GM10266 (cell line): ENCODE measurements around the gene HFM1.
"Not testable (repeated sequence)": the region's sequence is repeated elsewhere in the genome, so short reads cannot be mapped to it uniquely, and the experiment has no call there.

Experiments used
- DNase-seq: peaks from one replicate; pipeline ENCODE4 v3.0.0; 2012; ENCODE audit errors: extremely low spot score
- TF ChIP-seq, protein P1 (sequence below): IDR thresholded peaks from 2 replicates; pipeline ENCODE4 v1.5.1; 2012; ENCODE audit warnings: mild to moderate bottlenecking, low read depth; ENCODE audit not compliant: control insufficient read depth, insufficient read depth; ENCODE audit errors: missing control alignments

The HFM1 gene

DNA sequence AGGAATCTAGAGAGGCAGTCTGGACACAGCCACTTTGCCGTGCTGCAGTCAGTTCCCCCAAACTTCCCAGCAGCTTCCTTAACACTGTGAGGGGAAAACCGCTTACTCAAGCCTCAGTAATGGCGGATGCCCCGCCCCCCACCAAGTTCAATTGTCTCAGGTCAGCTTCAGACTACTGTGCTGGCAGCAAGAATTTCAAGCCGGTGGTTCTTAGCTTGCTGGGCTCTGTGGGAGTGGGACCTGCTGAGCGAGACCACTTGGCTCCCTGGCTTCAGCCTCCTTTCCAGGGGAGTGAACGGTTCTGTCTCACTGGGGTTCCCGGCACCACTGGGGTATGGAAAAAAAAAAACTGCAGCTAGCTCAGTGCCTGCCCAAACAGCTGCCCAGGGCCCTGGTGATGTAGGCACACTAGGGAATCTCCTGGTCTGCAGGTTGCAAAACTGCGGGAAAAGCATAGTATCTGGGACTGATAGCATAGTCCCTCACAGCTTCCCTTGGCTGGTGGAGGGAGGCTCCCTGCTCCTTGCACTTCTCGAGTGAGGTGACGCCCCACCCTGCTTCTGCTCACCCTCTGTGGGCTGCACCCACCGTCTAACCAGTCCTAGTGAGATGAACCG is 23.7 kb upstream of the HFM1 start:
- TF ChIP-seq, protein P1, sequence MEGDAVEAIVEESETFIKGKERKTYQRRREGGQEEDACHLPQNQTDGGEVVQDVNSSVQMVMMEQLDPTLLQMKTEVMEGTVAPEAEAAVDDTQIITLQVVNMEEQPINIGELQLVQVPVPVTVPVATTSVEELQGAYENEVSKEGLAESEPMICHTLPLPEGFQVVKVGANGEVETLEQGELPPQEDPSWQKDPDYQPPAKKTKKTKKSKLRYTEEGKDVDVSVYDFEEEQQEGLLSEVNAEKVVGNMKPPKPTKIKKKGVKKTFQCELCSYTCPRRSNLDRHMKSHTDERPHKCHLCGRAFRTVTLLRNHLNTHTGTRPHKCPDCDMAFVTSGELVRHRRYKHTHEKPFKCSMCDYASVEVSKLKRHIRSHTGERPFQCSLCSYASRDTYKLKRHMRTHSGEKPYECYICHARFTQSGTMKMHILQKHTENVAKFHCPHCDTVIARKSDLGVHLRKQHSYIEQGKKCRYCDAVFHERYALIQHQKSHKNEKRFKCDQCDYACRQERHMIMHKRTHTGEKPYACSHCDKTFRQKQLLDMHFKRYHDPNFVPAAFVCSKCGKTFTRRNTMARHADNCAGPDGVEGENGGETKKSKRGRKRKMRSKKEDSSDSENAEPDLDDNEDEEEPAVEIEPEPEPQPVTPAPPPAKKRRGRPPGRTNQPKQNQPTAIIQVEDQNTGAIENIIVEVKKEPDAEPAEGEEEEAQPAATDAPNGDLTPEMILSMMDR: no peak
- DNase-seq: no peak

DNA sequence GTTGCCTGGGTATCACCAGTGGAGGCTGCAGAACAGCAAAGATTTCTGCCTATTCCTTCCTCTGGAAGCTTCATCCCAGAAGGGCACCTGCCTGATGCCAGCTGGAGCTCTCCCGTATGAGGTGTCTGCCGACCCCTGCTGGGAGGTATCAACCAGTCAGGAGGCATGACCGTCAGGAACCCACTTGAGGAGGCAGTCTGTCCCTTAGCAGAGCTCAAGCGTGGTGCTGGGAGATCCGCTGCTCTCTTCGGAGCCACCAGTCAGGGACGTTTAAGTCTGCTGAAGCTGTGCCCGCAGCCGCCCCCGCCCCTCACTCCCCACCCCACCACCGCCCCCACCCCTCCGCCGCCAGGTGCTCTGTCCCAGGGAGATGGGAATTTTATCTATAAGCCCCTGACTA is 23.1 kb upstream of the HFM1 start:
- TF ChIP-seq, protein P1: no peak
- no peak for DNase-seq

DNA sequence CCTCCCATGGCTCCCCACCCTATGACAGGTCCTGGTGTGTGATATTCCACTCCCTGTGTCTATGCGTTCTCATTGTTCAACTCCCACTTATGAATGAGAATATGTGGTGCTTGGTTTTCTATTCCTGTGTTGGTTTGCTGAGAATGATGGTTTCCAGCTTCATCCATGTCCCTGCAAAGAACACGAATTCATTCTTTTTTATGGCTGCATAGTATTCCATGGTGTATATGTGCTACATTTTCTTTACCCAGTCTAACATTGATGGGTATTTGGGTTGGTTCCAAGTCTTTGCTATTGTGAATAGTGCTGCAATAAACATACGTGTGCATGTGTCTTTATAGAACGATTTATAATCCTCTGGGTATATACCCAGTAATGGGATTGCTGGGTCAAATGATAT is 17.9 kb upstream of the HFM1 start:
- not testable (repeated sequence) for DNase-seq

DNA sequence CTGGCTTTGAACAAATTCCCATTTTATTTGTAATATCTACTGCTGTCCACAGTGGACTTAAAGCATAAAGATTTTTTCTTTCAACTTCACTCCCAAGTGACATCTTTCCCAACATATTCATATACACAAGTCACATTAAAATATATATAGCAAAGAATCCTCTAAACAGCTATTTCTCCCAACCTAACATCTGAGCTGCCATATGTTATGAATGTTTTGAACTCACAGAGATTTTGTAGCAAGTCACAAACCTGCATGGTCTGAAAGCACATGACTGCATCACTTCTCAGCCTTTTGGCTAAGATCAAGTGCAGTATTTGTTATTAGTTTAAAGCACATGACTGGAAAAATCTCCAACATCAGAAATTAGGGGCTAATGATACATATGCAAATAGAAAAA is 7.7 kb upstream of the HFM1 start:
- DNase-seq: no peak
- TF ChIP-seq, protein P1: no peak

DNA sequence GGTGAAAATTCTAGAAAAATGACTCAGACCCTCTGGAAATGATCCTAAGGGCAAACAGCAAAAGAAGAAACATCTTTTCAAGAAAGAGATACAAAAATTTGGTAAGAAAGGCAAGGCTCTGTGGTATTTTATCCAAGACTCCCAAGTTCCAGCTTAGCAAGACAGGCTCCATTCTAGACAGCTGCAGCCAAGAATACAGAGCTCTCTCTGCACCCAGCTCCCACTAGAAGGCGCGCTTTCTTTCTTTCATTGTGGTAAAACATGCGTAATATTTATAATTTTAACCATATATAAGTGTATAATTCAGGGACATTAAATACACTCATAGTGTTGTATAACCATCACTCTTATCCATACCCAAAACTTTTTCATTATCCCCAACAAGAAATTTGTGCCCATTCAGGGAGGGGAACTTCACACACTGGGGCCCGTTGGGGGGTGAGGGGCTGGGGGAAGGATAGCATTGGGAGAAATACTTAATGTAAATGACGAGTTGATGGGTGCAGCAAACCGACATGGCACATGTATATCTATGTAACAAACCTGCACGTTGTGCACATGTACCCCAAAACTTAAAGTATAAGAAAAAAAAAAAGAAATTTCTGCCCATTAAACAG is 2.2 kb upstream of the HFM1 start:
- TF ChIP-seq, protein P1: no peak
- no peak for DNase-seq

DNA sequence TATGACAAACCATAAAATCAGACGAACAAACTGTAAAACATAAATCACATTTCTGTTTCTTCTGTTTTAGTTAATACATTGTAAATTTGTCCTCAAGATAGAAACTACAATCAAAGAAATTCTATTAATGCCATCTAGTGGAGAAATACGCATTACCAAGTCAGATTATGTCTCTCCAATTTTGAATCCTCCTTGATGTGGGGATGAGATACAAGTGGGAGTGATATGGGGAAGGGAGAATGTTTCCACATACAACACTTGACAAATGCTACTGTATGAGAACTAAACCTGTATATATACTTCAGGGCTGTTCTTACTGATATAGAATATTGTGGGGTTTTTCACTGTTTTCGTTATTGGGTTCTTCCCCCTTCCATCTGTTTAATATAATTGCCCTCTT is 2.6 kb downstream of the HFM1 start:
- TF ChIP-seq, protein P1: peak; percentile 27
- peak; percentile 18 for DNase-seq

DNA sequence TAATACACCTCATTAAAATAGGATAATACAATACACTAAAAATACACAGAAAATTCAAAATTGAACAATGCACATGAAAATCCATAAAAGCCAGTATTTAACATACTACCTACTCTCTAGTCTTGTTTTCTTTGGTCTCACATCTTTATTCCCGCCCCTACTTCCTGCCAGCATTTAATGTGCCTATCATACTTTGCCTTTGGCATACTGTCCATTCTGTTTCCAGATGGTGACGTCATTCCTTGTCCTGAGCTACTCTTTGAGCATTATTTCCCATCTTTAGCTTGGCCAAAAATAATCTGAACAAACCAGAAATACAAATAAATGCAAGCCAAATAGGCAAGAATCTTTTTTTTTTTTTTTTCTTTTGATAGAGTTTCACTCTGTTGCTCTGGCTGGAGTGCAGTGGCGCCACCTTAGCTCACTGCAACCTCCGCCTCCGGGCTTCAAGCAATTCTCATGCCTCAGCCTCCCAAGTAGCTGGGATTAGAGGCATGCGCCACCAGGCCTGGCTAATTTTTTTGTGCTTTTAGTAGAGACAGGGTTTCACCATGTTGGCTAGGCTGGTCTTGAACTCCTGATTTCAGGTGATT is 4.4 kb downstream of the HFM1 start:
- TF ChIP-seq, protein P1: no peak
- no peak for DNase-seq
